Measurements from ENCODE around the gene KHDRBS2. TPM values are rescaled to one million over a fixed set of nuclear protein-coding genes. Genes with fewer than 3 reads are reported as not detected.

The KHDRBS2 gene
- total RNA-seq, 1 experiment from 2014 or later = 2.7 TPM

DNA sequence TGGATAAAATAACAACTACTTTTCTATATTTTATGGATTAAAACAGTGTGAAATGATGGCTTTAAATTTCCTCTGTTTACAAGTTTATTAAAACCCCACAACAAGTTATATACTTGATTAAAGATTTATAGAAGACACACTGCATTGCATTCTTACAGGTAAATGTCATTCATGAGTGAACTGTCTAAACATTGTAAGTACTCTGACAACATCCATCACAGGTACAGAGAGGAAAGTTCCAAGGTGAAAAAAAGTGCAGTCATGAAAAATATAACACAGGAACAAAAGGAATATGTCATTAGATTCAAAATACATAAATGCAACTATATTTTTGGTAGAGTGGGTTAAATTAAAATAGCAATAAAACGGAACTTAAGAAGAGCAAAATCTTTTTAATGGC is 156.9 kb downstream of the KHDRBS2 start:
- Histone ChIP-seq H3K4me2 (ENCODE audit: insufficient read depth, insufficient read length, low read length) (no peak overlapping the region), H3K79me2 (ENCODE audit: insufficient read depth, low read length) (no peaks in the 10 kb centered on the region), H4K8ac (replicated peaks; ENCODE audit: insufficient read length, low read depth, low read length) (no peak overlapping the region), H2BK5ac (ENCODE audit: insufficient read length, low read length) (no peak overlapping the region), H2BK15ac (ENCODE audit: low read depth, low read length) (no peak overlapping the region), H3K4me1 (ENCODE audit: insufficient read depth, low read length) (no peaks in the 10 kb centered on the region), H2AFZ (ENCODE audit: low read length) (no peak overlapping the region), H3K18ac (ENCODE audit: insufficient read length, low read depth, low read length) (no peak overlapping the region), H2BK20ac (ENCODE audit: low read depth, low read length, poor library complexity, severe bottlenecking) (no peak overlapping the region), H3K9me3 (ENCODE audit: control insufficient read depth, low read depth, low read length) (peaks cover under 1% of the 10 kb centered on the region), H3K79me1 (ENCODE audit: insufficient read depth, low read depth, low read length, poor library complexity, severe bottlenecking) (no peaks in the 10 kb centered on the region), H3K14ac (ENCODE audit: insufficient read depth, low read length) (no peak overlapping the region), H3K23me2 (ENCODE audit: insufficient read length, low read depth, low read length, poor library complexity, severe bottlenecking) (no peaks in the 10 kb centered on the region), H3K56ac (ENCODE audit: insufficient read length, low read depth, low read length) (no peak overlapping the region), H4K5ac (ENCODE audit: insufficient read length, low read depth, low read length) (no peak overlapping the region), H3K27me3 (ENCODE audit: insufficient read depth, low read length) (no peaks in the 10 kb centered on the region), H2BK120ac (ENCODE audit: low read depth, low read length, poor library complexity, severe bottlenecking) (no peak overlapping the region), H2AK5ac (ENCODE audit: insufficient read length, low read length) (no peak overlapping the region), H3K23ac (ENCODE audit: insufficient read length, low read depth, low read length) (no peak overlapping the region), H3T11ph (ENCODE audit: low read length) (no peak overlapping the region), H3K4ac (ENCODE audit: low read depth, low read length) (no peak overlapping the region), H3K27ac (ENCODE audit: insufficient read length, low read depth, low read length) (no peak overlapping the region), H2BK12ac (ENCODE audit: insufficient read length, low read depth, low read length) (no peak overlapping the region), H3K9ac (ENCODE audit: extremely low read depth, insufficient read length, low read length) (no peak overlapping the region), H4K20me1 (ENCODE audit: control insufficient read depth, insufficient read depth, insufficient read length) (no peaks in the 10 kb centered on the region), H4K91ac (ENCODE audit: insufficient read length, low read depth, low read length) (no peak overlapping the region)
- H3K4me1 Mint-ChIP-seq = no peaks in the 10 kb centered on the region
- TF ChIP-seq, protein P1, sequence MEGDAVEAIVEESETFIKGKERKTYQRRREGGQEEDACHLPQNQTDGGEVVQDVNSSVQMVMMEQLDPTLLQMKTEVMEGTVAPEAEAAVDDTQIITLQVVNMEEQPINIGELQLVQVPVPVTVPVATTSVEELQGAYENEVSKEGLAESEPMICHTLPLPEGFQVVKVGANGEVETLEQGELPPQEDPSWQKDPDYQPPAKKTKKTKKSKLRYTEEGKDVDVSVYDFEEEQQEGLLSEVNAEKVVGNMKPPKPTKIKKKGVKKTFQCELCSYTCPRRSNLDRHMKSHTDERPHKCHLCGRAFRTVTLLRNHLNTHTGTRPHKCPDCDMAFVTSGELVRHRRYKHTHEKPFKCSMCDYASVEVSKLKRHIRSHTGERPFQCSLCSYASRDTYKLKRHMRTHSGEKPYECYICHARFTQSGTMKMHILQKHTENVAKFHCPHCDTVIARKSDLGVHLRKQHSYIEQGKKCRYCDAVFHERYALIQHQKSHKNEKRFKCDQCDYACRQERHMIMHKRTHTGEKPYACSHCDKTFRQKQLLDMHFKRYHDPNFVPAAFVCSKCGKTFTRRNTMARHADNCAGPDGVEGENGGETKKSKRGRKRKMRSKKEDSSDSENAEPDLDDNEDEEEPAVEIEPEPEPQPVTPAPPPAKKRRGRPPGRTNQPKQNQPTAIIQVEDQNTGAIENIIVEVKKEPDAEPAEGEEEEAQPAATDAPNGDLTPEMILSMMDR (conservative IDR thresholded peaks at IDR 0.05) = no peak
- no peak overlapping the region for H3K27ac Mint-ChIP-seq
- DNase-seq = no peak
- H3K27me3 Mint-ChIP-seq (ENCODE audit: low read depth) = peaks cover 2% of the 10 kb centered on the region
- peaks cover 10 to 15% of the 10 kb centered on the region in 2 experiments for H3K9me3 Mint-ChIP-seq
- H3K36me3 Mint-ChIP-seq (ENCODE audit: insufficient read depth in 1 of 3, low read depth in 3 of 3) = peaks cover 13 to 20% (median 16%) of the 10 kb centered on the region in 3 experiments
- no peak overlapping the region for H3K4me3 Mint-ChIP-seq
- WGBS (ENCODE audit: extremely low coverage, insufficient read length, low lambda C conversion rate) = no CpG with 5 or more reads among the region's 1 CpG

All from H9 (cell line).